GM11168 (cell line): ENCODE results near the gene CD177.
"Not testable (repeated sequence)": the region's sequence is repeated elsewhere in the genome, so short reads cannot be mapped to it uniquely, and the experiment has no call there.

Source experiments
- in situ Hi-C: fragments of 300-500 bp; cut with MboI; formaldehyde crosslinking; loops from one replicate; pipeline ENCODE4 v1.12.0; 2022; ENCODE audit warnings: low sequenced_read_pairs; ENCODE audit not compliant: unreplicated experiment

CD177 gene

GRCh38 chr19:43372462-43372861, 19.0 kb downstream of the CD177 start:
- in situ Hi-C loops, result no loop called here

GRCh38 chr19:43377624-43378023, 24.1 kb downstream of the CD177 start:
- in situ Hi-C loops, result not testable (repeated sequence)

DNA sequence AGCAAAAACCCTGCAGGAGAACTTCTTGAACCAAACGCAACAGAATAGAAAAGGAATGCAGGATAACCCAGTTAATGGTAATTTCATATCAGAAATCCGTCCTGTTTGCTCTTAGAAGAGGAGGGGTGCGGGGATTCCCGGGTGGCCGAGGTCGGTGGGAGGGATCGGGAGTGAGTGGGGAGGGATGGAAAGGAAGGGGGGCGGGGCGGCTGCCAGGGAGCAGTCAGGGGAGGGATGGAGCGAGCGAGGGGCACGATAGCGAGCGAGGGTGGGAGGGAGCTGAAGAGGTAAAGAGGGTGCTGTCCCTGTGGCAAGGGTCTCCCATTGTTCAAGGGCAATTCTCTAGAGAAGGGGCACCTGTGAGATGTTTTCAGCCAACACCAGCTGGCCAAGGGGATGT, 26.5 kb downstream of the CD177 start:
- in situ Hi-C loops, result no loop called here

GRCh38 chr19:43380771-43381386, 27.4 kb downstream of the CD177 start:
- in situ Hi-C loops, result no loop called here

- in situ Hi-C loops, result not testable (repeated sequence)
Observed at GRCh38 chr19:43382586-43383216, 29.2 kb downstream of the CD177 start.

- in situ Hi-C loops, result not testable (repeated sequence)
Observed at GRCh38 chr19:43383254-43383653, 29.8 kb downstream of the CD177 start.

DNA sequence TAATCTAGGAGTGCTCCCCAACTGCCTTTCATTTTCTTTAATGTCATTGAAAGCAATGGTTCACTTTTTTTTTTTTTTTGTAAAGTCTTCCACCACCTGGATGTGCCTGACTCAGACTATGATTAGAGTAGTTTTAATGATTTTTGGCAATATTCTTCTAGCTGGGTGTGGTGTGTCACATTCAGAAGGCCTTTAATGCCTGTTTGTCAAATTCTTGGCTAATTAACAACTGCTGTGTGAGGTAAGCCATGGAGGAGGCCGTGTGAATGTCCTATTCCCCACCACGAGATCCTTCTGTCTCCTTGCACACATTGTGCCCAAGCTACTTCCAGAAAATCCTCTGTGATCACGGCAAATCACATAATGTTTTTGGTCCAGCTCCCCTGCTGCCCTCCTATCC, 30.3 kb downstream of the CD177 start:
- in situ Hi-C loops, result not testable (repeated sequence)

GRCh38 chr19:43390903-43391551, 37.5 kb downstream of the CD177 start:
- in situ Hi-C loops, result not testable (repeated sequence)

- in situ Hi-C loops, result not testable (repeated sequence)
Observed at GRCh38 chr19:43391552-43391935, 38.1 kb downstream of the CD177 start.

DNA sequence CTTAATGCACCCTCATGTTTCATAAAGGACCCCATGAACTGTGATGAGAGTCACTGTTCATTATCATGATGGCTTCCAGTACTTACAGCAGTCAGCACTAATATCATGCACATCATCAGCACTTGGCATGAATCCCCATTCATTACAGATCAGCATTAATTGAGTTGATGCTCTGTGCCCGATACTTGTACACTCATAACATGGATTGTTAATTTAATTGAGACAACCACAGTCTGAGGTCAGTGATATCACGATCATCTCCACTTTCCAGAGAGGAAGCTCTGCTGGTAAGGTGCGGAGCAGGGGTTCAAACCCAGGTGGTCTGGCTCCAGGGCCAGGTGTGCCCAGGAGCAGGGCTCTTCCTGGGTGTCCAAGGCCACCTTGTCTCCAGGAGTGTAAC, 40.0 kb downstream of the CD177 start:
- in situ Hi-C loops, result not testable (repeated sequence)

- in situ Hi-C loops, result no loop called here
Observed at GRCh38 chr19:43395561-43395960, 42.1 kb downstream of the CD177 start.

GRCh38 chr19:43406297-43406696, 52.8 kb downstream of the CD177 start:
- in situ Hi-C loops, result no loop called here

DNA sequence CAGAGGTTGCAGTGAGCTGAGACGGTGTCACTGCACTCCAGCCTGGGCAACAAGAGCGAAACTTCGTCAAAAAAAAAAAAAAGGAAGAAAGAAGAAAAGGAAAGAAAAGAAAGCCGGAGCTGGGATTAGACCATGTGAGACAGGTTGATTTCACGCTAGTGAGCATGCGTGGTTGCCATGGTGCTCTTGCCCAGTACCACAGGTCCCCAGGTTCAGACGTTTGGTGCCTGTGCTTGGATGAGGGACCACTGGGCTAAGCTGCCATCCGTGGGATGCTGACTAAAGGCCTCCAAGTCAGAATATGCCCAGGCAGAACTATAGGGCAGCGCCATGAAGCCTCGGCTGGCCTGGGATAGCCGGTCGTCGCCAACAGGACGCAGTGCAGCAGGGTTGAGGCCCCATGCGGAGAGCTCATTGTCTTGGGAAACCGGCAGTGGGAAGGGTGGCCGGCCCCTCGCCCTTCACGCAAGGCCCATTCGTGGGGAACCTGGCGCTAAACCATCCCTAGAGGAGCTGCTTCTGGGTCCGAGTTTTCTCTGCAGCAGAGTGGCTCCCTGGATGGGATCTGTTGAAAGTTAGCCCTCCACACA, 54.0 kb downstream of the CD177 start:
- in situ Hi-C loops, result no loop called here

DNA sequence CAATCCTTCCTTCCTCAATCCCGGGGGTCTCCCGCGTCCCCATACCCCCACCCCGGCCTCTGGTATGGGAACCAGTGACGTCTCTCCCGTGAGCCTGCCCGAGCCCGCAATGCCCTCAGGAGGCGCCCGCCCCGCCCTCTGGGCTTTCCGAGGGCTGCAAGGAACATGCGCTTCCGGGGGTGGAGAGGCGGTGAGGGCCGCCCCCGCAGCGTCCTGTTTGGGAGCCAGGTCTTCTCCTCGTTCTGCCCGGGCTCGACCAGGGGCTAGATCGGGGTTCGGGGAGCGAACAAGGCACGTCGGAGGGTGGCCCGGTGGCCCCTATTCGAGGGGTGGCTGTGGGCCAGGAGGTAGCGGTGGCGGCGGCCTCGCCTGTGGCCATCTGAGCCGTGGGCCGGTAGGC, 54.6 kb downstream of the CD177 start:
- in situ Hi-C loops, result no loop called here

DNA sequence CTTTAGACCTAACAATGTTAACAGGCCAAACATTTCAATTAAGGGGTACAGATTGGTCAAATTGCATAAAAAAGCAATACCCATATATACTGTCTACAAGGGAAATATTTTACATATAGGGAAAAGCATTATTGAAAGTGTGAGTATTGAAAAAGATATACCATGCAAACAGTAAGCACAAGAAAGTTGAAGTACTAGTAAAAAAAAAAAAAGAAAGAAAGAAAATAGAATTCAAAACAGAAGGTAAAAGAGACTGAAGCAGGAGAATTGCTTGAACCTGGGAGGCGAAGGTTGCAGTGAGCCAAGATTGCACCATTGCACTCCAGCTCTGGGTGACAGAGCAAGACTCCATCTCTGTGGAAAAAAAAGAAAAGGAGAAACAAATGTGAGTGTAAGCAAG, 55.9 kb downstream of the CD177 start:
- in situ Hi-C loops, result no loop called here

- in situ Hi-C loops, result no loop called here
Observed at GRCh38 chr19:43412441-43412840, 59.0 kb downstream of the CD177 start.
